Embryonic facial prominence (tissue), 1 donor: ENCODE measurements around the gene HNRNPA0.

Source experiments
- DNase-seq: peaks from one replicate; pipeline ENCODE4 v3.0.0-alpha.2; 2016; ENCODE audit errors: extremely low spot score

The HNRNPA0 gene

GRCh38 chr5:137727623-137728022 lies 26.5 kb downstream of the HNRNPA0 start:
- no peak for DNase-seq

GRCh38 chr5:137724251-137724650 lies 29.9 kb downstream of the HNRNPA0 start:
- DNase-seq, result no peak

DNA sequence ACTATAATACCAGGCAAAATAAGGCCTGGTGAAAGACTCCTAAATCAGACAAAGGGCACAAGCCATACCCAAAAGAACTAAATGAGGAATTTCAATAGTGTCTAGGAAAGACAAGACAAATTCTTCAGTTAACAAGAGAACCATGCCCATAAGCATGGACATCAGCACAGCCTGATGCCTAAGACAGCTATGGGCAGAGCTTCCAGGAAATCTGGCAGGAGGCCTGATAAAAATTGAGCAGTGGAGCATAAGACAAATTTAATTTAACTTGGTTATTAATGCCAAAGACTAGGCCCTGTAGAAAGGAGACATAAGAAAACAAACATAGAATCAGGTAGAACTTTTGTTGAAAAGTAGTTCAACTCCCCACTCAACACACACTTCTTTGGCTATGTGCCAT lies 35.6 kb downstream of the HNRNPA0 start:
- no peak for DNase-seq

DNA sequence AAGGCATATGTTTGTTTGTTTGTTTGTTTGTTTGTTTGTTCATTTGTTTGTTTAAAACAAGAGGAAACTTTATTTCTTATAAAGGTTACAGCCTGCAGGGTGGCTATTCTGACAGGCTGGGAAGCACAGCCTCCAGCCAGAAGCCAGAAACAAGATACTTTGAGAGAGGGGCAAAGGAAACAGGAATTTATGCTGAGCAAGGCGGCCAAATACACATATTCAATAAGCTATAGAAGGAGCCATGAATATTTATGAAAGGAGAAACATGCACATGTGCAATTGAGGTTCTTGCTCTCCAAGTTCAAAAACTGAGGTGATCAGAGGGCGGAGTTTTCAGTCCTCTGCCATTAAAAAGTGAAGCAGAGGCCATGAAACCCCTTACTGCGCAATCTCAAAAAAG lies 37.8 kb downstream of the HNRNPA0 start:
- no peak for DNase-seq

DNA sequence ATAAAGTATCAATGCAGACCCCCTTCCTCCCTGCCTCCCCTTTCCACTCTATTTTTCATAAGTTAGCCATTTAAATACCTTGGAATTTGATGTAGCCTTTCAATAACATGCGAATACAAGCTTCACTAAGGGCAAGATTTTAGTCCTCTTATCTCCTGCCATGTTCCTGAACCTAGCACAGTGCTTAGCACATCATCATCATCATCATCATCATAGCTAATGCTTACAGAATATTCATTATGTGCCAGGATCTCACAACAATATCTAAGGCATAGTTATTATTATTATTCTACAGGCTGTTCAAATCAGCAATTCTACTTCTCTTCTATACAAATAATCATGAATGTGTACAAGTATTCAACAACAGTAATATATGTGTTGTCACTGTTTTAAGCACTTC lies 38.7 kb downstream of the HNRNPA0 start:
- no peak for DNase-seq

DNA sequence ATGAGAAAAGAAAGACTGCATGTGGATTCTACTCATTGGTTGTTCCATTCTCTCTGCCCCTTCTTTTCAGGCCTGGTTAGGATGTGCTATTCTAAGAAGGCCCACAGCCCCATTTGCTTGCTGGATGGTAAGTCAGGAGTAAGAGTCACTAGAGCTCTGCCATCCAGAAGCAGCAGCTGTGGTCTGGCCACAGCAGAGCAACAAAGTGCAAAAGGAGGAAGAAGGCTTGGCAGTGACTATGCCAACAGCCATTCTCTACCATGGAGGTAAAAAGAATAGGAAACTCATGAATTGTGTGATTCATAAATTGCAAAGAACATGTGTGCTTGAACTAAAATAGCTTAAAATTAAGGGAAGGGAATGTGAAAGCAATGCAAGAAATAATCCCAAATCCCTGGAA lies 39.2 kb downstream of the HNRNPA0 start:
- DNase-seq, result no peak

DNA sequence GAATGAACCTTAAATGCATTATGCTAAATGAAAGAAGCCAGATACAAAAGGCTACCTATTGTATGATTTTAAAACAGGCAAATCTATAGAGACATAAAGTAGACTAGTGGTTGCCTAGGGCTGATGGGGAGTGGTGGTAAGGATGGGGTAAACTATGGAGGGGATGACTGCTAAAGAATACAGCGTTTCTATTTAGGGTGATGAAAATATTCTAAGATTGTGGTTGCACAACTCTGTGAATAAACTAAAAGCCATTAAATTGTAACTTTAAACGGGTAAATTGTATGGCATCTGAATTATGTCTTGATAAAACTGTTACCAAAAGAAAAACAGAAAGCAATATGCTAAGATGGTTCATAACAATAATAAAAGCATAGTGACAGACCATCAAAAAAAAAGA lies 39.7 kb downstream of the HNRNPA0 start:
- no peak for DNase-seq

DNA sequence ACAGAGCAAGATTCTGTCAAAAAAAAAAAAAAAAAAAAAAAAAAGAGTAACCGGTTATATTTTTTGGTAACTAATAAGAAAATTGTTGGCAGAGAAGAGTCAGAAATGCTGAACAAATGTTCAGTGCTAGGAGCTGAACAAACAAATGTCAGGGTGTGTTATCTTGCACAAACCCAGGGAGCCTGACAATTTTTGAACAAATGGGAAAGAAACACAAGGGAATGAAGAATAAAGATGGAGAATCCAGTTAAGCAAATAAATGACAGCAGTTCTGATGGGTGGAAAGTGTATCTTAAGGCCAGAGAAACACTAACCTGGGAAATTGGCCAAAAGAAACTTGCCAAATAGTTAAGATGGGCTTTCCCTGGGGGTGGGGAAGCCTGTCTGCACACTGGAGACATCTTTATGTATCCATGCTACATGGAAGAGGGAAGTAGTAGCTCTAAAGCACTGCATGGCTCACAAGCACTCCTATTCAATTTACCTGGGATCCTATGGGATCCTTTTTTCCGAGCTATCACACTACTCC lies 42.0 kb downstream of the HNRNPA0 start:
- DNase-seq, result no peak

- DNase-seq, result no peak
These were observed 44.1 kb downstream of the HNRNPA0 start for GRCh38 chr5:137710086-137710485.

- DNase-seq, result no peak
These were observed 45.2 kb downstream of the HNRNPA0 start for GRCh38 chr5:137708796-137709559.

GRCh38 chr5:137708062-137708461 lies 46.1 kb downstream of the HNRNPA0 start:
- no peak for DNase-seq

DNA sequence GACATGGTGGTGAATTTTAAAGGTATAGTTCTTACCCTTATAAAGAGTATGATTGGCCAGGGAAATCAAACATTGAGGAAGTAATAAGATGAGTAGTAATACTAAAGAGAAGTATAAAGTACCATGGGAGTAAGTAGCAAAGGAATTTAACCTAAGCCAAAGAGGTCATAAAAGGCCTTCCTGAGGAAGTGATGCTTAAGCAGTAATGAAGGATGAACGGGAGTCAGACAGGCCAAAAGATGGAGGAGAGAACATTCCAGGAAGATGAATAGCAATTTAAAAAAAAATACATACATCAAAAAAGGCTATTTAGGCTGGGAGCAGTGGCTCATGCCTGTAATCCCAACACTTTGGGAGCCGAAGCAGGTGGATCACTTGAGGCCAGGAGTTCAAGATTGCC lies 47.3 kb downstream of the HNRNPA0 start:
- no peak for DNase-seq

DNA sequence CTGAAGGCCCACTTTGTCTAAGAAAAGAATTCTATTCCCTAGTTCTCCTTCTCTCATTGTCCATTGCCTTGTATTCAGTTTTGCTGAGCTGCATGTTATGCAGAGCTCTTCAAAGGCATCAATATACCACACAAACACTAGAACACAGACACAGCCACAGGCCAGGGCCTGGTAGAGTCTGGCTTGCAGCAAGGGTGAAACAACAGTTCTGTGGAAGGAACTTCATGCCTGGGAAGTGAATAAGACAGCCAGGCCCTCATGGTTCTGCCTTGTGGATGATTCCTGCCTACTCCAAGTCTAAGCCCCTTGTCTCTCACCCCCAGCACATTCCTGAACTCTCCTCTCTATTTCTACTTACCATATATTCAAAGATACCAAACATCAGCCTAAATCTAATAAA lies 49.1 kb downstream of the HNRNPA0 start:
- no peak for DNase-seq

DNA sequence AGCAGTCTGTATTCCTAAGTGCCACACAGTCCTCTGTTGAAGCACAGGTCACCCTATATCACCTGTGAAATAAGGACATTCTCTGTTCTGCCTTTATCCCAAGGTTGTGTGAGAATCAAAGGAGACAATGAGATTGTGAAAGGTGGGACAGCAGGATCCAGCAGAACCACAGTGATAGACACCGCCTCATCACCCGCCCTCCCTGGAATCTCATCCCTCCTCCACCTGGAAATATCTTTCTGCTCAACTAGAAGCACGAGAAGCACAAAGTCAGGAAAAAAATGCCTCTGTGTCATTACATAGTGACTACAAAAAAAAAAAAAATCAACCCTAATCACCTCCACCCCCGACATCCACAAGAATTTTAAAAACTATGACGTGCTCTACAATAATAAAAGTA lies 50.6 kb downstream of the HNRNPA0 start:
- DNase-seq, result no peak

DNA sequence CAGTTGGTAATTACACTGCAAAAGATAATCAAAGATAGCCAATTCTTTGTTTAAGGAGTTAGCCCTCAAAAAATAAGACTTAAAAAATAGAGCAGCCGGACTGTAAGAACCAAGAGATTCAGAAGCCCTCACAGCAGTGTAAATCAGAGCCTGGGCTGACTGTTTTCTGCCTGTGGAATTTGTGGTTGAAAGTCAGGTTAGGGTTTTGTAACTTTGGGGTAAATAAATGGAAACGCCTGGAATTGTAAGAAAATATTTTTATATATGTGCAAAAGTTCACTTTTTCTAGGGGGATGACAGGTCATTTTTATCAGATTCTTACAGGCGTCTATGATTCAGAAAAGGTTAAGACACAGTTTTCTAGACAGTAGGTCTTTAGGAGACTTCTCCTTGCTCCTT lies 53.9 kb downstream of the HNRNPA0 start:
- DNase-seq, result no peak

- no peak for DNase-seq
These were observed 54.6 kb downstream of the HNRNPA0 start for GRCh38 chr5:137699336-137700281.

DNA sequence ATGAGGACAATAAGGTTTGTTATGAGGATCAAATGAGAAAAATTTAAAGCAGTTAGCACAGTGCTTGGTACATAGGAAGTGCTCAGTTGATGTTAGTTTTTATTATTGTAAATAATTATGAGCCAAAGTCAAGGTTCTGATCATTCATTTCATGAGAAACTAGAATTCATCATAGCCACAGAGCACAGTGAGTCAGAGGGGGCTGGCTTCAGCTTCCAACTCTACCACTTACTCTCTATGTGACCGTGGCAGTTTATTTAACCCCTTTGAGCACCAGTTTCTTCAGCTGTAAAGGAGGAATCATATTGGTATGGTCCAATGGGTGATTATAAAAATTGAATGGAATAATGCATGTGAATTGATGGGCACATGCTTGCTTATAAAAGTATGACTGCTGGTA lies 57.7 kb downstream of the HNRNPA0 start:
- no peak for DNase-seq

GRCh38 chr5:137695651-137696428 lies 58.3 kb downstream of the HNRNPA0 start:
- no peak for DNase-seq
